GM15510 (cell line): ENCODE measurements around the gene CNIH3.

Source experiments
- POLR2A ChIP-seq: IDR thresholded peaks from 3 replicates; pipeline ENCODE4 v1.6.1; 2011; ENCODE audit warnings: borderline replicate concordance; ENCODE audit not compliant: insufficient read length; ENCODE audit errors: extremely low read depth

The CNIH3 gene

DNA sequence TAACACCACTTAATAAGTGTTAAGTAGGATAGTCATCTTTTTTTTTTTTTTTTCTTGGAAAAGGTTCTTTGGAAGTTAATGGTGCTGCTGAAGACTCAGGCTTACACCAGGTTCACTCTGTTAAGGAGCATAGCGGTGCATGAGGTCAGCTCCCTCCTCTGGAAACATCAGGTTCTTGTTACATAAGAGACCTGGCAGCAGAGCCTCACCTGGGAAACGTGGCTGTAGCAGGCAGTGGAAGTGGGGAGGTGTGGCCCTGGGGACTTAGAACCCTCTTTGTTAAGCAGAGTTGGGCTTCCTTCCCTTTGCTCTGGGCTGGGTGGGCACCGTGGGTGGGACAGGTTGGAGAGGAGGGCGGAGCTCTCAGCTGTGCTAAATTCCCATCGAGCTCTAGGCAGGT, 104.1 kb downstream of the CNIH3 start:
- TF ChIP-seq POLR2A, result no peak

- TF ChIP-seq POLR2A, result no peak
These were observed 104.9 kb downstream of the CNIH3 start for GRCh38 chr1:224721000-224721399.

- no peak for TF ChIP-seq POLR2A
These were observed 106.7 kb downstream of the CNIH3 start for GRCh38 chr1:224722838-224723237.

- TF ChIP-seq POLR2A, result no peak
These were observed 108.4 kb downstream of the CNIH3 start for GRCh38 chr1:224724566-224724965.

DNA sequence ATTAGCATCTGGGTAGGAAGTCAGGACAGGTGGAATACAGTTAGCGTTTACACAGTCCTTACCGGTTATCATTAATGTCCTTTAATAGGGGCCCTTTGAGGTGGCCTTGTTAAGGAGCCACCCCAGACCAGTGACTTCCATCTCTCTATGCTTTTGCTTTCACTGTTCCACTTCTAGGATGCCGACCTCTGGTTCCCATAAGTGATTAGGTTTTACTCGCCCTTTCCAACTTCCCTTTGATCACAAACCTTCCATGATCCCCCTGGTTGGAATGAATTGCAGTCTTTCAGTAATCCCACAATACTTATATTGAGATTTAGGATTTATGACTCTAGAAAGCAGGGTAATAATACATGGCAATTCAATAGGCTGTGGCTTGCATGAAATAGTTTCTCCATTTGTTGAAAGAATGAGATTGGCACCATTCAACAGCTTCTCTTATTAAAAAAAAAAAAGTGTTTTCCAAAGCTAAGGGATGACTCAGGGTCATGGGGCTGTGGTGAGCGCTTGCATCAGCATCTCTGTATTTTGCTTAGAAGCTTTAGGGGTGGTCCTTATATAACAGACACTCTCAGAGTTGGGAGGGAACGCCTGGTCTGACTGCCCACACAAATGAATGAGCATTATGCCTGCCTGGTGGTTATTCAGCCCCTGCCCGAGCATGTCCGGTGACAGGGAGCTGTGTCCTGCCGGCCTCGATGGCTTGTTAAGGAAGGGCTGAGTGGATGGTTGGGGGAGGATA, 110.5 kb downstream of the CNIH3 start:
- TF ChIP-seq POLR2A, result no peak

DNA sequence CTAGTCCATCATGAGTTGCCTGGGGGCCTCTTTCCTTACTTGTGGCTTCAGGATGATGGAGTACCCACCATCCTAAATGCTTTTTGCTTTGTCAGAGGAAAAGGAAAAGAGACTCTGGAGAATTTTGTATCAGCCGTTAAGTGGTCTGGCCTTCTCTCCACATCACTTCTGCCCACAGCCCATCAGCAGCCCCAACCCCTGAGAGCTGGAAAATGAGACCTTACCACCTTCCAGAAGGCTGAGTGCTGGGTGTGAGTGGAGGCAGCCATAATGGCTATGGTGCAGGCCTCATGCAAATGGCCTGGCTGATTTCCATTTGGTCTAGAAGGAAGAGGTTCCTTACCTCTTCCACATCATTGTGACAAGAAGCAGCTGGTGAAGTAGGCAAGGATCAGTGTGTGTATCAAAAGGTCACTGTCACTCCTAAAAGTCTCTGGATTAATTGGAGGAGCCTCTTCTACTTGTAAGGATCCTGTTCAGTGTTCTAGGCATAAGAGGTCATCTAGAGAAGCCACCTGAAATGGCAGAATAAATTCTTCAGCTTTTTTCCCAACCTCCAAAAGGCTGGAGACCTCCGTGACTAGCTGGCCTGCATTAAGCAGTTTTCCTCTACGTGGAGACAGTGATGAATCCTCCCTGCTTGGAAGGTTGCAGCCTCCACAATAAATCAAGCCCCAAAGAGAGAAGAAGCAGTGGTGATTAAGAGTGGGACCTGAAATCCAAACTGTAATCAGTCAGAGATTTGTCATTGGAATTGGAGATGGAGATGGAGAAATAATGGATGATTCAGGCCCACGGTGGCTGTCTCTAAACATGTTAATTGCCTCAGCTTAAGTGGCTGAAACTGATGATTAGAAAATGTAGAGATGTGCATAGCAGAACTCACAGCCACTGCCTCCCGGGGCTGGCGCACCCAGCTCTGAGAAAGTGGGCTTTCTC, 111.5 kb downstream of the CNIH3 start:
- TF ChIP-seq POLR2A, result no peak

DNA sequence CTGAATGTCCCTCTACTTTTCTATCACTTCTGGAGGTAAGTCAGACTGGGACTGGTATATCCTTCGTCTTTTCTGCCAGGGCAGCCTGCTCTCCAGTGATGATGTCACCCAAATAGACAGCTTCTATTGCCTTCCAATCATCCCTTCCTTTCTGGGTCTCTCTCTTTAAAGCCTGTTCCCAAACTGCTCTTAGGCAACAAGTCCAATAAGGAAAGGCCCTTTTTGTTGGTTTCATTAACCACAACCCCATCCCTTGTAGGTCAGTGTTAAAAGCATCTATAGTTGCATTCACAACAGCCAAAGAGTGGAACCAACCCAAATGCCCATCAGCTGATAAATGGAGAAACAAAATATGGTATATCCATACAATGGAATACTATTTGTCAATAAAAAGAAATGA, 114.4 kb downstream of the CNIH3 start:
- no peak for TF ChIP-seq POLR2A

DNA sequence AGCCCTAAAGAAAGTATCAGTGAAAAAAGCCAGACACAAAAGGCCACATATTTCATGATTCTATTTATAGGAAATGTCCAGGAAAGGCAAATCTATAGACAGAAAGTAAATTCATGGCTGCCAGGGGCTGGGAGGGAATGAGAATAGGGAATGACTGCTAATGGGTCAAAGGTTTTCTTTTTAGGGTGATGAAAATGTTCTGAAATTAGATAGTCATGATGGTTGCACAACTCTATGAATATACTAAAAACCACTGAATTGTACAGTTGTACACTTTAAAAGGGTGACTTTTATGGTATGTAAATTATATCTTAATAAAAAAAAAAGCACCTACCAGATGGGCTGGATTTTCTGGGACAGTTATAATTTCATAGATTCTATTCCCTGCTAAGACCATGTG, 114.8 kb downstream of the CNIH3 start:
- no peak for TF ChIP-seq POLR2A

DNA sequence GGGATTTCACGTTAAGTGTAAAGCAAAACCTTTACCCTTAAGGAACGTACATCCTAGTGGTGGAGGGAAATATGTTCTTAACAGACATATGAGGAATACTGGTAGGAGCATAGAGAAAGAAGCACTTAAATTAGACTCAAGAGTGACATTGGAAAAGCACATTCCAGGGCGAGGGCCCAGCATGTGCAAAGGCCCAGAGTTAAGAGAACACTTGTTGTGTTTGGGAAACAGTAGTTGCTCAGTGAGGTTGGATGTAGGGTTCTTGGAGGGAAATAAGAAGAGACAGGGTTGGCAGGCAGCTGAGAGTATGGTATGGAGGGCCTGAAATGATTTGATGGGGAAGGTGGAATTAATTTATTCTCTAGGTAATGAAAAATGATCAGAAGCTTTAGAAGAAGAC, 115.5 kb downstream of the CNIH3 start:
- no peak for TF ChIP-seq POLR2A

- no peak for TF ChIP-seq POLR2A
These were observed 116.4 kb downstream of the CNIH3 start for GRCh38 chr1:224732377-224733026.

DNA sequence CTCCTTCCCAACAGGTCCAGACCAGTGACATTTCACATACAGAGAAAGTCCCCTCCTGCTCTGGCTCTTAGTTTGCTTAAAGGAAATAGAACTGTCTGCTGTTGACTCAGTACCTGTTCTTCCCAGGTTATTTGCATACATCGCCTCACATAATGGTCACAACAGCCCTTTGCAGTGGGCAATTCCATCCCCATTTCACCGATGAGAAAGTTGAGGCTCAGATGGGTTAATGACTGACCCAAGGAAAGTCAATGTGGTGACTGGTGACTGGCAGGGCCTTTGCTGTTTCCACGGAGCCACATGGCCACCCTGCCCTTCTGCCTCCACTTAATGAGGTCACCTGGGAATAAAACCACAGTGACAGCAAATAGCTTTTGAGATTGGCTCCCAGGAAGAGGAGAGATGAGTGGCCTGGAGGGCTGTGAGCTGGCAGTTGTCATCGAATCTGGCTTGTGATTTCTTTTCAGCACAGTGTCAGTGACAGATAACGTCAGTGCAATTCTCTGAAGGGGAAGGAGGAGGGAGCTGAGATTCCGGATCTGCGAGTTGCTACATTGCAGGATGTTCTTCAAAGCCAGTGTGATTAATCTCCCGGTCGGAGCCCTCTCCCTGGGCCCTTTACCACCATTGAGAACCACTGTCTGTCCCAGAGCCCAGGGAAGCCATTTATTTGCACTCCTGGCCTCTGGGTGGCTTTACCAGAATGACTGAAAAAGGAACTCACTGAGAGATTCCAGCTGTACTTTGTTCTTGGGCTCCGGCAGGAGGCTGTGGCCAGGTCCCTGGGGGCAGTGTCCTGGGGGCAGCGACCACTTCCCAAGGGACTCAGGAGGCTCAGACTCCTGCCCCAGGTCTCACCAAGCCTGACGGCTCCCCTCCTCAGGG, 117.2 kb downstream of the CNIH3 start:
- TF ChIP-seq POLR2A, result no peak

- no peak for TF ChIP-seq POLR2A
These were observed 118.3 kb downstream of the CNIH3 start for GRCh38 chr1:224734261-224734935.

DNA sequence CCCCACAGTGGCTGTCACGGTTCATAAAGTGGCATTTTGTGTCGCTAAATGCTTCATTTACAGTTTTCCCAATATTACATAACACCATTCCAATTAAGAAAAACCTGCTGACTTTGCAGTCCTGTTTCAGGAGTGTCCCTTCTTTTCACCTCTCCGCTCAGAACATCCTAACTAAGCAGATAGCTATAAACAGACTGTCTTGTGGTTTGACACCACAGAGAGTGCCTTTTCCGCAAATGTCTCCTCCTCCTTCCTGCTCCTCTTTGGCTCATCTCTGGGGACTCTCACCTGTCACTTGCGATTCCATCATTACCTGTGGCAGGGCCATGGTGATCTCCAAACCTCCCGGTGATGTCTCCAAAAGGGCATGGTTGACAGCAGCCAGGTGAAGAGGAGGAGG, 119.0 kb downstream of the CNIH3 start:
- no peak for TF ChIP-seq POLR2A
